ENCODE measurements around the gene FABP7.
"Not testable (repeated sequence)": the region's sequence is repeated elsewhere in the genome, so short reads cannot be mapped to it uniquely, and the experiment has no call there.

- TF ChIP-seq CTCF, POLR2AphosphoS5 (IDR thresholded peaks at IDR 0.05): not testable (repeated sequence)
Observed at GRCh38 chr6:122748945-122749344, 30.6 kb upstream of the FABP7 start.
